ENCODE data around the gene GALNT17.
"Not testable (repeated sequence)": the region's sequence is repeated elsewhere in the genome, so short reads cannot be mapped to it uniquely, and the experiment has no call there.

GALNT17 gene

GRCh38 chr7:71210220-71210619 is 78.3 kb downstream of the GALNT17 start:
- Histone ChIP-seq H3K9ac (ENCODE audit: low read length) (no peak overlapping the region), H3K9me3 (ENCODE audit: low read length) (no peaks in the 10 kb centered on the region), H3K27me3 (ENCODE audit: control insufficient read depth in 1 of 2, insufficient read depth in 2 of 2, low read length in 2 of 2) (no peaks in the 10 kb centered on the region), H3K4me3 (ENCODE audit: low read depth in 1 of 2, low read length in 2 of 2) (no peak overlapping the region), H3K36me3 (ENCODE audit: insufficient read depth, low read length) (no peaks in the 10 kb centered on the region), H3K4me1 (ENCODE audit: insufficient read depth, low read length) (no peaks in the 10 kb centered on the region), H3K27ac (ENCODE audit: low read depth, low read length) (no peak overlapping the region)

- H3K4me1 ChIP-seq (ENCODE audit: insufficient read depth, low read length); H3K9ac ChIP-seq (ENCODE audit: low read length); H3K27me3 ChIP-seq (ENCODE audit: control insufficient read depth in 1 of 2, insufficient read depth in 2 of 2, low read length in 2 of 2); H3K27ac ChIP-seq (ENCODE audit: low read depth, low read length); H3K9me3 ChIP-seq (ENCODE audit: low read length); H3K36me3 ChIP-seq (ENCODE audit: insufficient read depth, low read length); H3K4me3 ChIP-seq (ENCODE audit: low read depth in 1 of 2, low read length in 2 of 2): not testable (repeated sequence)
These were observed 80.5 kb downstream of the GALNT17 start for GRCh38 chr7:71212433-71212832.

GRCh38 chr7:71216211-71216610 is 84.3 kb downstream of the GALNT17 start:
- Histone ChIP-seq H3K9me3 (ENCODE audit: low read length) (no peaks in the 10 kb centered on the region), H3K4me3 (ENCODE audit: low read depth in 1 of 2, low read length in 2 of 2) (no peak overlapping the region), H3K9ac (ENCODE audit: low read length) (no peak overlapping the region), H3K27ac (ENCODE audit: low read depth, low read length) (no peak overlapping the region), H3K4me1 (ENCODE audit: insufficient read depth, low read length) (no peaks in the 10 kb centered on the region), H3K36me3 (ENCODE audit: insufficient read depth, low read length) (no peaks in the 10 kb centered on the region), H3K27me3 (ENCODE audit: control insufficient read depth in 1 of 2, insufficient read depth in 2 of 2, low read length in 2 of 2) (no peaks in the 10 kb centered on the region)

- H3K9ac ChIP-seq (ENCODE audit: low read length) = no peak overlapping the region
- H3K4me1 ChIP-seq (ENCODE audit: insufficient read depth, low read length) = no peaks in the 10 kb centered on the region
- H3K27me3 ChIP-seq (ENCODE audit: control insufficient read depth in 1 of 2, insufficient read depth in 2 of 2, low read length in 2 of 2) = no peaks in the 10 kb centered on the region
- no peak overlapping the region for H3K27ac ChIP-seq (ENCODE audit: low read depth, low read length)
- H3K4me3 ChIP-seq (ENCODE audit: low read depth in 1 of 2, low read length in 2 of 2) = no peak overlapping the region
- H3K9me3 ChIP-seq (ENCODE audit: low read length) = no peaks in the 10 kb centered on the region
- no peaks in the 10 kb centered on the region for H3K36me3 ChIP-seq (ENCODE audit: insufficient read depth, low read length)
These were observed 88.3 kb downstream of the GALNT17 start for GRCh38 chr7:71220210-71220695.

GRCh38 chr7:71221049-71221448 is 89.1 kb downstream of the GALNT17 start:
- Histone ChIP-seq H3K4me3 (ENCODE audit: low read depth in 1 of 2, low read length in 2 of 2) (no peak overlapping the region), H3K27me3 (ENCODE audit: control insufficient read depth in 1 of 2, insufficient read depth in 2 of 2, low read length in 2 of 2) (no peaks in the 10 kb centered on the region), H3K4me1 (ENCODE audit: insufficient read depth, low read length) (no peaks in the 10 kb centered on the region), H3K9me3 (ENCODE audit: low read length) (no peaks in the 10 kb centered on the region), H3K27ac (ENCODE audit: low read depth, low read length) (peak overlapping the region; percentile 6), H3K9ac (ENCODE audit: low read length) (no peak overlapping the region), H3K36me3 (ENCODE audit: insufficient read depth, low read length) (no peaks in the 10 kb centered on the region)

- H3K9me3 ChIP-seq (ENCODE audit: low read length) = no peaks in the 10 kb centered on the region
- H3K4me3 ChIP-seq (ENCODE audit: low read depth in 1 of 2, low read length in 2 of 2) = no peak overlapping the region
- H3K27ac ChIP-seq (ENCODE audit: low read depth, low read length) = peak overlapping the region; percentile 6
- H3K9ac ChIP-seq (ENCODE audit: low read length) = no peak overlapping the region
- H3K27me3 ChIP-seq (ENCODE audit: control insufficient read depth in 1 of 2, insufficient read depth in 2 of 2, low read length in 2 of 2) = no peaks in the 10 kb centered on the region
- H3K36me3 ChIP-seq (ENCODE audit: insufficient read depth, low read length) = no peaks in the 10 kb centered on the region
- H3K4me1 ChIP-seq (ENCODE audit: insufficient read depth, low read length) = no peaks in the 10 kb centered on the region
These were observed 89.6 kb downstream of the GALNT17 start for GRCh38 chr7:71221549-71221948.

- H3K4me1 ChIP-seq (ENCODE audit: insufficient read depth, low read length) = no peaks in the 10 kb centered on the region
- no peaks in the 10 kb centered on the region for H3K36me3 ChIP-seq (ENCODE audit: insufficient read depth, low read length)
- H3K4me3 ChIP-seq (ENCODE audit: low read depth in 1 of 2, low read length in 2 of 2) = no peak overlapping the region
- H3K9ac ChIP-seq (ENCODE audit: low read length) = no peak overlapping the region
- no peaks in the 10 kb centered on the region for H3K9me3 ChIP-seq (ENCODE audit: low read length)
- no peaks in the 10 kb centered on the region for H3K27me3 ChIP-seq (ENCODE audit: control insufficient read depth in 1 of 2, insufficient read depth in 2 of 2, low read length in 2 of 2)
- no peak overlapping the region for H3K27ac ChIP-seq (ENCODE audit: low read depth, low read length)
These were observed 95.2 kb downstream of the GALNT17 start for GRCh38 chr7:71227126-71227525.

- no peak overlapping the region for H3K27ac ChIP-seq (ENCODE audit: low read depth, low read length)
- H3K4me1 ChIP-seq (ENCODE audit: insufficient read depth, low read length) = no peaks in the 10 kb centered on the region
- H3K36me3 ChIP-seq (ENCODE audit: insufficient read depth, low read length) = no peaks in the 10 kb centered on the region
These were observed 97.2 kb downstream of the GALNT17 start for GRCh38 chr7:71229148-71229547.

GRCh38 chr7:71229699-71230098 is 97.8 kb downstream of the GALNT17 start:
- no peaks in the 10 kb centered on the region for H3K4me1 ChIP-seq (ENCODE audit: insufficient read depth, low read length)
- no peak overlapping the region for H3K27ac ChIP-seq (ENCODE audit: low read depth, low read length)
- no peaks in the 10 kb centered on the region for H3K9me3 ChIP-seq (ENCODE audit: low read length)

More at GRCh38 chr7:71229148-71229547, 97.2 kb downstream of the GALNT17 start:
- Histone ChIP-seq H3K9me3 (ENCODE audit: low read length) (no peaks in the 10 kb centered on the region), H3K27me3 (ENCODE audit: control insufficient read depth in 1 of 2, insufficient read depth in 2 of 2, low read length in 2 of 2) (no peaks in the 10 kb centered on the region), H3K9ac (ENCODE audit: low read length) (no peak overlapping the region), H3K4me3 (ENCODE audit: low read depth in 1 of 2, low read length in 2 of 2) (no peak overlapping the region)

GRCh38 chr7:71235253-71235652 is 103.3 kb downstream of the GALNT17 start:
- Histone ChIP-seq H3K36me3 (ENCODE audit: insufficient read depth, low read length) (no peaks in the 10 kb centered on the region), H3K27ac (ENCODE audit: low read depth, low read length) (peak overlapping the region; percentile 54), H3K4me1 (ENCODE audit: insufficient read depth, low read length) (peaks cover 34% of the 10 kb centered on the region), H3K9ac (ENCODE audit: low read length) (no peak overlapping the region), H3K27me3 (ENCODE audit: control insufficient read depth in 1 of 2, insufficient read depth in 2 of 2, low read length in 2 of 2) (no peaks in the 10 kb centered on the region), H3K4me3 (ENCODE audit: low read depth in 1 of 2, low read length in 2 of 2) (no peak overlapping the region), H3K9me3 (ENCODE audit: low read length) (no peaks in the 10 kb centered on the region)

More at GRCh38 chr7:71229699-71230098, 97.8 kb downstream of the GALNT17 start:
- no peaks in the 10 kb centered on the region for H3K36me3 ChIP-seq (ENCODE audit: insufficient read depth, low read length)
- no peak overlapping the region for H3K9ac ChIP-seq (ENCODE audit: low read length)
- no peaks in the 10 kb centered on the region for H3K27me3 ChIP-seq (ENCODE audit: control insufficient read depth in 1 of 2, insufficient read depth in 2 of 2, low read length in 2 of 2)
- no peak overlapping the region for H3K4me3 ChIP-seq (ENCODE audit: low read depth in 1 of 2, low read length in 2 of 2)

GRCh38 chr7:71236230-71237105 is 104.5 kb downstream of the GALNT17 start:
- peak overlapping the region in 1 of 2 donors; percentile 15 for H3K4me3 ChIP-seq (ENCODE audit: low read depth in 1 of 2, low read length in 2 of 2)
- H3K9me3 ChIP-seq (ENCODE audit: low read length) = no peaks in the 10 kb centered on the region
- H3K27me3 ChIP-seq (ENCODE audit: control insufficient read depth in 1 of 2, insufficient read depth in 2 of 2, low read length in 2 of 2) = no peaks in the 10 kb centered on the region
- peaks cover 34% of the 10 kb centered on the region for H3K4me1 ChIP-seq (ENCODE audit: insufficient read depth, low read length)
- H3K36me3 ChIP-seq (ENCODE audit: insufficient read depth, low read length) = no peaks in the 10 kb centered on the region
- H3K9ac ChIP-seq (ENCODE audit: low read length) = no peak overlapping the region
- peak overlapping the region; percentile 82 for H3K27ac ChIP-seq (ENCODE audit: low read depth, low read length)

- Histone ChIP-seq H3K9me3 (ENCODE audit: low read length) (no peaks in the 10 kb centered on the region), H3K36me3 (ENCODE audit: insufficient read depth, low read length) (no peaks in the 10 kb centered on the region), H3K4me3 (ENCODE audit: low read depth in 1 of 2, low read length in 2 of 2) (no peak overlapping the region), H3K9ac (ENCODE audit: low read length) (no peak overlapping the region), H3K27ac (ENCODE audit: low read depth, low read length) (peak overlapping the region; percentile 82), H3K27me3 (ENCODE audit: control insufficient read depth in 1 of 2, insufficient read depth in 2 of 2, low read length in 2 of 2) (no peaks in the 10 kb centered on the region), H3K4me1 (ENCODE audit: insufficient read depth, low read length) (peaks cover 34% of the 10 kb centered on the region)
These were observed 106.0 kb downstream of the GALNT17 start for GRCh38 chr7:71237945-71238344.

Measured in muscle layer of colon (tissue), 2 donors.